Astrocyte of the cerebellum (primary cell): ENCODE data around the gene SLC16A3.

Source experiments
- DNase-seq: peaks from one replicate; pipeline ENCODE4 v3.0.0-alpha.2; 2011; ENCODE audit warnings: low read depth
- H3K4me3 ChIP-seq: 2 replicates; pipeline ENCODE4 v1.5.1; 2011; ENCODE audit warnings: mild to moderate bottlenecking, low read depth, low read length, moderate library complexity
- CTCF ChIP-seq: IDR thresholded peaks from 2 replicates; pipeline ENCODE4 v1.5.1; 2012; ENCODE audit warnings: low read length, low read depth, moderate library complexity, mild to moderate bottlenecking; ENCODE audit errors: missing control alignments
- in situ Hi-C: cut with HindIII; loops from 2 replicates; pipeline ENCODE4 v1.10.0; 2017; ENCODE audit warnings: low sequenced_read_pairs

Gene SLC16A3

GRCh38 chr17:82280537-82280936, 51.7 kb downstream of the SLC16A3 start:
- no peak for TF ChIP-seq CTCF
- no peak overlapping the region for H3K4me3 ChIP-seq
- DNase-seq = no peak

GRCh38 chr17:82281076-82281475, 52.2 kb downstream of the SLC16A3 start:
- TF ChIP-seq CTCF = no peak
- DNase-seq = no peak
- in situ Hi-C loops = no loop called here
- H3K4me3 ChIP-seq = no peak overlapping the region

More at GRCh38 chr17:82280537-82280936, 51.7 kb downstream of the SLC16A3 start:
- in situ Hi-C loops = no loop called here

- in situ Hi-C loops = no loop called here
- H3K4me3 ChIP-seq = no peak overlapping the region
- DNase-seq = no peak
- no peak for TF ChIP-seq CTCF
Measured at GRCh38 chr17:82281502-82282238, 52.8 kb downstream of the SLC16A3 start.

- in situ Hi-C loops = no loop called here
- no peak overlapping the region for H3K4me3 ChIP-seq
- TF ChIP-seq CTCF = no peak
- no peak for DNase-seq
Measured at GRCh38 chr17:82282239-82283207, 53.7 kb downstream of the SLC16A3 start.

- no peak for DNase-seq
Measured at GRCh38 chr17:82283208-82283749, 54.4 kb downstream of the SLC16A3 start.

More at GRCh38 chr17:82283208-82283749, 54.4 kb downstream of the SLC16A3 start:
- in situ Hi-C loops = no loop called here
- no peak for TF ChIP-seq CTCF
- no peak overlapping the region for H3K4me3 ChIP-seq
